Right kidney (tissue), 9 donors: ENCODE measurements around the gene PRCC.

ENCODE experiments used
- DNase-seq: peaks from one replicate; pipeline ENCODE4 v3.0.0-alpha.2; 2016
- long read RNA-seq, 8 donors: transcript quantifications; one replicate each; lab custom pipeline, GENCODE V29; 2026

PRCC gene, protein sequence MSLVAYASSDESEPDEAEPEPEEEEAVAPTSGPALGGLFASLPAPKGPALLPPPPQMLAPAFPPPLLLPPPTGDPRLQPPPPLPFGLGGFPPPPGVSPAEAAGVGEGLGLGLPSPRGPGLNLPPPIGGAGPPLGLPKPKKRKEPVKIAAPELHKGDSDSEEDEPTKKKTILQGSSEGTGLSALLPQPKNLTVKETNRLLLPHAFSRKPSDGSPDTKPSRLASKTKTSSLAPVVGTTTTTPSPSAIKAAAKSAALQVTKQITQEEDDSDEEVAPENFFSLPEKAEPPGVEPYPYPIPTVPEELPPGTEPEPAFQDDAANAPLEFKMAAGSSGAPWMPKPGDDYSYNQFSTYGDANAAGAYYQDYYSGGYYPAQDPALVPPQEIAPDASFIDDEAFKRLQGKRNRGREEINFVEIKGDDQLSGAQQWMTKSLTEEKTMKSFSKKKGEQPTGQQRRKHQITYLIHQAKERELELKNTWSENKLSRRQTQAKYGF
- long read RNA-seq, donor 1, transcript PRCC-201 (7 exons, 2,105 nt): major isoform, 25 of 32 reads
- long read RNA-seq, donor 1, partial matches to known transcripts: 5 of 32 reads
- long read RNA-seq, donor 1, other reads (novel, unspliced or antisense): 0 of 32 reads
- long read RNA-seq, donor 2, transcript PRCC-201 (7 exons, 2,105 nt): major isoform, 12 of 13 reads
- long read RNA-seq, donor 2, partial matches to known transcripts: 0 of 13 reads
- long read RNA-seq, donor 2, other reads (novel, unspliced or antisense): 0 of 13 reads
- long read RNA-seq, donor 3, transcript PRCC-201 (7 exons, 2,105 nt): major isoform, 11 of 11 reads
- long read RNA-seq, donor 3, partial matches to known transcripts: 0 of 11 reads
- long read RNA-seq, donor 3, other reads (novel, unspliced or antisense): 0 of 11 reads
- long read RNA-seq, donor 4, transcript PRCC-201 (7 exons, 2,105 nt): major isoform, 16 of 16 reads
- long read RNA-seq, donor 4, partial matches to known transcripts: 0 of 16 reads
- long read RNA-seq, donor 4, other reads (novel, unspliced or antisense): 0 of 16 reads
- long read RNA-seq, donor 5, transcript PRCC-201 (7 exons, 2,105 nt): major isoform, 28 of 29 reads
- long read RNA-seq, donor 5, partial matches to known transcripts: 0 of 29 reads
- long read RNA-seq, donor 5, other reads (novel, unspliced or antisense): 0 of 29 reads
- long read RNA-seq, donor 6, transcript PRCC-201 (7 exons, 2,105 nt): major isoform, 16 of 48 reads
- long read RNA-seq, donor 6, partial matches to known transcripts: 31 of 48 reads
- long read RNA-seq, donor 6, other reads (novel, unspliced or antisense): 0 of 48 reads
- long read RNA-seq, donor 7, transcript PRCC-201 (7 exons, 2,105 nt): major isoform, 29 of 88 reads
- long read RNA-seq, donor 7, partial matches to known transcripts: 56 of 88 reads
- long read RNA-seq, donor 7, other reads (novel, unspliced or antisense): 0 of 88 reads
- long read RNA-seq, donor 8, transcript PRCC-201 (7 exons, 2,105 nt): major isoform, 13 of 34 reads
- long read RNA-seq, donor 8, partial matches to known transcripts: 21 of 34 reads
- long read RNA-seq, donor 8, other reads (novel, unspliced or antisense): 0 of 34 reads

DNA sequence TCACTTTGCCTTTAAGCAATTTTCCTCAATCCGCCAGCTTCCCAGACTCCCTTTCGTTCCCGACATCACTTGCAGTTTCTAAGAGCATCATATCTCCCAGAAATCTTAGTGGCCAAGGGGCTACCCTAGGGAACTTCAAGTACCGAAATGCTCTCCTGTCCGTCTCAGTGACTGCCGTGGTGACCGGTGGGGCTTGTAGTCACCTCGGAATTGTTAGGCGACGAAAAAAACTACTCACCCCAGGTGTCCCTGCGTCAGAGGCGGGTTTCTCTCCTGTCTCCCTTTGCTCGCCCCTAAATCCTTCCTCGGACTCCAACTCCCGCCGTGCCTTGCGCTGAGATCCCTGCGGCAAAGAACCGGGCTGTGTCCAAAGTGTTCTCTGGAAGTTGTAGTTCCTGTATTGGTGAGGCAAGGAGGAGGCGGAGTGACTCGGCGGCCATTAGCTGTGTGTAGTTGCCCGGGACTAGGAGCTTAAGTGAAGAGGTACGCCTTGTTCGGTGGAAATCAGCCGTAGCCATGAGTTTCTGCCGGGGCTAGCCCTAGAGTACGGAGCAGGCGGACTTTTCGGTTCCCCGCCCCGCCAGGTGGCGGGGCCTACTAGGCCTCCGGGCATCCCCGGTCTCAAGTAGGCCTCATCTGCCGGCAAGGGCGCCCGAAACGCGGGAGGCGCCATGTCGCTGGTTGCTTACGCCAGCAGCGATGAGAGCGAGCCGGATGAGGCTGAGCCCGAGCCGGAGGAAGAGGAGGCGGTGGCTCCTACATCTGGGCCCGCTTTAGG lies at the start of gene PRCC:
PRCC (plus strand) TSS at position 435 of the 778 bp plus-strand sequence; CDS start at position 672, 237 bp downstream.
- DNase-seq: peak; percentile 91

DNA sequence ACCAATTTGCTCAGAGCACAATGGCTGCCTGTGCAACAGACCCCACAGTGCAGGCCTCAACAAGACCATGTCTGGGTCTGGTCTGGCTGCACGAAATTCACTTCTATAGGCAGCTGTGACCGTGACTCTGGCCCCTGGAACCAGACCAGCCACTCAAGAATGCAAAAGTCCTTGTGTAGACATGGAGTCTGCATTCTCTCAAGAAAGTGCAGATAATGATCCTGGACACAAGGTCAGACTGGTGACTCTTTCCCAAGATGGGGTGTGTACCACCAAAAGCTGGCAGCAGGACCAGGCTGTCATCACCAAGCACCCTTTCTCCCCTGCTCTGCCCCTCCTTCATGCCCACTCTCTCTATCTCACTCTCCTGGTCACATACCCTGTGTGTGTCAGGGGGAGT lies 46.2 kb upstream of the PRCC start:
- DNase-seq: no peak

DNA sequence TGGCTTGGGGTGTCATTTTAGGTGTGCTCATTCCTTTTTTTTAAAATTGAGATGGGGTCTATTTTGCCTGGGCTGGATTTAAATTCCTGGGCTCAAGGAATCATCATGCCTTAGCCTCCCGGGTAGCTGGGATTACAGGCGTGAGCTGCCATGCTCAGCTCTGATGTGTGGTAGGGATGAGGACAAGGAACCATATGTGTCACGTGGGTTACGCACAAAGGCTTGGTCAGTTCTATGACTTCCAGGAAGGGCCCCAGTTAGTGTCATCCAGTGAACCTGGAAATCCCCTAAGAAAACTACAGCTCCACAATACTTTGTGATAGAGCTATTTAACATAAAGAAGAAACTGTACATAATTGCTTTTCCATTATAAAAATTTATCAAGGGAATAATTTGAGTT lies 45.8 kb upstream of the PRCC start:
- no peak for DNase-seq

DNA sequence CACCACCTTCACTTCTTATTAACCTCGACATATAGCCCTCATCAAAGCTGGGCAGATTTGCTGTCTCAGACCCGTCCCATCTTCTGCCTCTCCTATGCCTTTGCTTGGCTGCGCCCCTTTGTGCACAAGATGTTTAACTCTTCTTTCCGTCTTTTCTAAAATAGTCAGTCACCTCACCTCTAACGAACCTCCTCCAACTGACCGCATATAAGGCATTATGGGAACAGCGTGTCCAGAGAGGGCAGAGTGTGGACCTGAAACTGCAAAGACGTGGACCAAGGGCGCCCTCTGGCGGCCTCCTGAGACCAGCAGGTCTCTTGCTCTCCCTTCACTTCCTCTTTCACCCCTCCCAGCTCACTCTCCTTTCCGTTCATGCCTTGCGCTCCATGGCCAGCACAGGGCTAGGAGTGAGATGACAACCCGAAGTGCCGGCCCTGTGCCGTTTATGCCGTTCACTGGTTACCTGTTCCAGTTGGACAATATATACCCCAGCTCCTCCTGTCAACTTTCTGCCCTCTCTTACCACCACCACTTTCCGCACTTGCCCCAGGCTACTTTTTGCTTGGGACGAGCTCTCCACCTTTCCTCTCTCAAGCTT lies 41.6 kb upstream of the PRCC start:
- DNase-seq: peak; percentile 78

DNA sequence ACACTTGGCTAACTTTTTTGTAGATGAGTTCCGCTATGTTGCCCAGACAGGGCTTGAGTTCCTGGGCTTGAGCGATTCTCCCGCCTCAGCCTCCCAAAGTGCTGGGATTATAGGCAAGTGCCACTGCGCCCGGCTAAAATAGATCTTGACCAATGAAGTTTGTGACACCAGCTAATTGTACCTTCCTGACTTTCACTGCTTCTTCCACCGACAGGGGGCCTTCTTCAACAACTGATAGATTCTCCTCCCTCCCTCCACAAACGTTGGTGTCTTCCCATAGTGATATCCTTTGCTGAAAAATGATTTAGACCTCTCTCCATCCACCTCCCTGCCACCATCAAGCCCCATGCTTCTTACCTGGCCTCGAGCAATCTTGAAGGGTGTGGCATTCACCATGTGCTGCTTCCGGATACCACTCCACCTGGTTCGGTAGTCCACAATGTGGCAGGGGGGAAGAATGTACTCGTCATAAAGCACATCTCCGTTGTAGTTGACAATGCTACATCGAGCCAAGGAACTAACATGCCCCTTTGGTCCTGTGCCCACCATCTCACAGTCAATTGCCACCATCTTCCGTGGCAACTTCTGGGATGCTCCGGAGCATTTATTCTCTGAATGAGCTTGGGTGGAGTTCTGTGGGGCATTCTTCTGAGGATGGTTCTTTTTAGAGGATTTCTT lies 40.6 kb upstream of the PRCC start:
- no peak for DNase-seq

DNA sequence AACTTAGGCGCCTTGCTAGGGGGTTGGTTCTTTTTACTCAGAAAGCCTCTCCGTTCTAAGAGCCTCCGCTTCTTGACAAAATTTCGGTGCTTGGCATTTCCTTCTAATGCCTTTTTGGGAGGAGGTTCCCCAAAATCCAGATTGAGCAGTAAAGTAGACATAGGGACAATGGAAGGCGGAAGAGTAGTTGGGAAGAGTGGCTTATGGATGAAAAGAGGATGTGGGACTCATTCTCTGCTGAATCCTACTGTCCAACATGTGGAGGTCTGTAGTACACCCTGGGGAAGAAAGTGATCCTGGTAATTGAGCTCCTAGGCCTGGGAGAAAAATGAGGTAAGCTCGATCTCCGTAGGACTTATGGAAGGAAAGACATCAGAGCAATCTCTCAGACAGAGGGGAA lies 39.8 kb upstream of the PRCC start:
- DNase-seq: no peak

DNA sequence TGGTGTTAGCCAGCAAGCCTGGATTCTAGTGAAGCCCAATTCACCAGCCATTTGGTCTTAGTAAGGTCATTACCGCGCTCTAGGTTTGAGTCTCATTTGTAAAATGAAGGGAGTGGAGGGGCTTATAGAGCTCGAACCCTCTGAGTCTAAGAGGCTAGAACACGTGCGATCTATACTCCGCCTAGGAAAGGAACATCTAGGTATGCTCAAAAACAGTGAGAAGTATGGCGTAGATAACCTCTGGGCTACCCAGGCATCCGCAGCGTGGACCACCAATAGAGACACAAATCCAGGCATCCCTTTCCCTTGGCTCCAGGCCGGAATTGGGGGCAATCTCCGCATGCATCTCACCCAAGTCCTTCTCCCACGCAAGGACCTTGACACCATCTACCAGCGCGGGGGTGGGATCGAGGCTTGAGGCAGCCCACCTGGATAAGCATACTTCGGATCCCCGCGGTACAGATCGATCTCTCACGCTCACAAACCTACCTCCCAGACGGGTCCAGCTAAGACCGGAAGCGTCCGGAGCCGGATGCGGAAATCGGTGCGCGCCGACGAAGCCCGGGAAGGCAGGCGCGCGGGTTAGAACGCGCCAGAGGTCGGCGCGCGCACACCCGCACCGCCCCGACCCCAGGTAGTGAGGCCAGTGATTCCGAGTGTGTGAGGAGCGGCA lies 39.3 kb upstream of the PRCC start, which contains the start of gene METTL25B:
METTL25B (plus strand) TSS at position 544 of the 673 bp plus-strand sequence. CDS start 636 bp downstream, outside the sequence.
- peak; percentile 77 for DNase-seq

DNA sequence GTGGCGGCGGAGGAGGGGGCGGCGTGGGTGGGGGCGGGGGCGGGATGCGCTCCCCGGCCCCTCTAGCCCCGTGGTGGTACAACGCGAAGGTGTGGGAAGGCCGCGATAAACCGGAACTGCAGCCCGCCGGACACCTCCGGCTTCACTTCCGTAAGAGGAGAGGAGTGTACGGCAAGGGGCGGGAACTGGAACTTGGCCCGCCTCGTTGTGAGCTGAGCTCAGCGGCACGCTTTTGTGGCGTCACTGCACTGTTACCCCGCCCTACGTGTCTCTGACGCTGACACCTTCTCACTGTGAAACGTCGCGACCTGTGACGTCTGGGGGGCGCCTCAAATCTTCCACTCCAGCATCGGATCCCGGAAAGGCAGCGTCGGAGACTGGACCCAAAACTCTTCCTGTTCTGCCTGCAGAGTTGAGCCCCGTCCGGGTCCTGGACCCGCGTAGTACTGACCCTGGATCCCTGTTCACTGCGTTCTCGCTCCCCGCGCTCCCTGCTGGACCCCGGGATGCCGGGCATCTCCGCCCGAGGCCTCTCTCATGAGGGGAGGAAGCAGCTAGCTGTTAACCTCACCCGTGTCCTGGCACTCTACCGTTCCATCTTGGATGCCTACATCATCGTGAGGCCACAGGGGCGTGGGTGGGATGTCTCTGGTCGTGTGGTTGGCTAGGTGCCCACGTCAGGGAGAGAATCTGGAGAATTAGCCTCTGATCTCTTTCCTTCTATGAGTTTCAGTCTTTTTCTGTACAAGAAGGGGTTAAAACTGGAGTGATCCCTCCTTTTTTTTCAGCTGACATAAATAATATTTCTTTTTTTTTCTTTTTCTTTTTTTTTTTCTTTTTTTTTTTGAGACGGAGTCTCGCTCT lies 38.5 kb upstream of the PRCC start, which contains the start of gene ISG20L2:
ISG20L2 (minus strand) TSS at position 168 of the 864 bp plus-strand sequence. CDS start 1,114 bp downstream, outside the sequence.
- DNase-seq: peak; percentile 82

DNA sequence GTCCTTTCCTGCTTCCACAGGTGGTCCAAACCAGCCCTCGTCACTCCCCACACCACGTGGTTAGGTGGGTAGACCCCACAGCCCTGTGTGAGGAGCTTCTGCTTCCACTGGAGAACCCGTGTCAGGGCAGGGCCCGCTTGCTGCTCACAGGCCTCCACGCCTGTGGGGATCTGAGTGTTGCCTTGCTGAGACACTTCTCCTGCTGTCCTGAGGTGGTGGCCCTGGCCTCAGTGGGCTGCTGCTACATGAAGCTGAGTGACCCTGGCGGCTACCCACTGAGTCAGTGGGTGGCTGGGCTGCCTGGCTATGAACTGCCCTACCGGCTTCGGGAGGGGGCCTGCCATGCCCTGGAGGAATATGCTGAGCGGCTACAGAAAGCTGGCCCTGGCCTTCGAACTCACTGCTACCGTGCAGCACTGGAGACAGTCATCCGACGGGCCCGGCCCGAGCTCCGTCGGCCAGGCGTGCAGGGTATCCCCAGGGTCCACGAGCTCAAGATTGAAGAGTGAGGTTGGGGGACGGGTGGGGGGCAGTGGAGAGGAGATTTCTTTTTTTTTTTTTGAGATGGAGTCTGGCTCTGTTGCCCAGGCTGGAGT lies 33.2 kb upstream of the PRCC start:
- no peak for DNase-seq

DNA sequence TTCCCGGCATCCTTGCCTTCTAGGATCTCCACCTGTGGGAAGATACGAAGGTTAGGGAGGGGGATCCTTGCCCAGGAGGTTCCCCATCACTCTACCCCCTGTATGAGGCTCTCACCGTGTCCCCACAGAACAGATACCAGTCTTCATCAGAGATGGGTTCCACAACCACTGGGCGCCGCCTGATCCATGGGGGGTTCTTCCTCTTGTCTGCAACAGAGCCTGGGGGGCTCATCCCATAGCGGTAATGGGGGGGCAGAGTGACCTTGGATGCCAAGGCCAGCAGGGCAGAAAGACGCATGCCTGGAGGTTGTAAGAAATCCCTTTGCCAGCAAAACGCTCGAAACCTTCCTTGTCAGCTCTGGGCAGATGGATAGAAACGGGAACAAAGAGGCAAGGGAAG lies 28.9 kb upstream of the PRCC start:
- DNase-seq: no peak

DNA sequence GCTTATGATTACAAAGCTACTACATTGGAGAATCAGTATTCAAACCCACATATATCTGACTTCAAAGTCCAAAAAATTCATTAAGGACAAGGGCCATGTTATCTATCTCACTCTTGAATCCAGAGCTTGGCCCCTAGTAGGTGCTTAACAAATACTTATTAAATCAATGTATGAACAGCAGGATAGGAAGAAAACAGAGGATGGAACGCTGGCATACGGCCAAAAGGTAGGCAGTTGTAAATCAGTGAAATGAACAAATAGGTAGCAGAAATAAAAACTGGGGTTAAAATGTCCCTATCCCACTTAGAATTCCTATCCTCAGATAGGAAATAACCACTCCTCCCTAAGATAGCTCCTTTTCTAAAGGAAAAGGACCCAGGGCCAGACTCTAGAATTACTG lies 28.4 kb upstream of the PRCC start:
- no peak for DNase-seq

DNA sequence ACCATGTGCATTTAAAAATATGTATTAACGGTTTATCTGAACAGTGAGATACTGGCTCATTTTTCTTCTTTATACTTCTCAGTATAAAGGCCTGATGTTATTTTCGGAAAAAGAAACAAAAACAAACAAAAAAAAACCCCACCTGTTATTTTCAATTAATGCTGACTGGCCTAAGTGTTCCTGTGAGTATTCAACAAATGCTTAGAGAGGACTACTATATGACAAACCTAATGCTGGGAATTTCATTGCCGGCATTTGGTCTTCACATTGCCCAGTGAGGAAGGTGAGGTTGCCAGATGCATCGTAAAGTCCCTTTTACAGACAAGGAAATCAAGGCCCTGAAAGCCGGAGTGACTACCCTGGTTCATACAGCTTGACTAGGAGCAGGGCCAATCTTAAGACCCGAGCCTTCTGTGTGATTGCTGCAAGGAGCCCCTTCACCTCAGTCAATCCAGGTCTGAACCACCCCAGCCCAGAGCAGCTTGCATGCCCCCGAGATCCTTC lies 27.0 kb upstream of the PRCC start:
- no peak for DNase-seq

DNA sequence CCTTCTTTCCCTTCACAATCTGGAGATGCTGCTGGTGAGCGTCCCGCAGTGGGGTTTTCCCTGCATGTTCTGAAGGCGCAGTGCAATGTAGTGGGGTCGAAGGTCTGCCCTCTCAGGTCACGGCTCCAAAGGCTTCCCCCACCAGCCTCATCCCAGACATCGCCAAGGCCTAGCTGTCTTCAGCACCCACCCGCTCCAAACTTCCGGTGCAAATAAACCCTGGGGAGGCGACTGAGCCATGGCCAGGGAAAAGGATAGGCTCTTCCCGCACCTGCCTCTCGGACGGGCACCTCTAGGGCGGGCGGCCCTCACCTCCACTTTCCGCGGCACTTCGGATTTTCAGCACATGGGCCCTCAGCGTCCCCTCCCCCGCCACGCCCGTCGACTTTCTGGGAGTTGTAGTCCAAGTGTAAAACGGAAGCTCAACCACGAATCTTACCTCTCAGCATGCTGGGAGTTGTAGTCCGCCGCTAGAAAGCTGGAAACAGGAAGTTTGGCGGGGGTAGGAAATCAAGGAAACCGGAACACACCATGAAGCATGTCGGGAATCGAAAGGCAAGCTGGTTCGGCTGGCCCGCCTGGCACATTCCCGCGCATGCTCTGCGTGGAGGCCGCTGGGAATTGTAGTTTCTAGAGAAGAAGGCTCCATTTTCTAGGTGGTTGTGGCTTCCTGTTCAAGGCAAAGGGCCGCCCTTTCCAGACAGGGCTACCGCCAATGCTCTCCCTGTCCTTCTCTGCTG lies 26.4 kb upstream of the PRCC start, which contains the start of gene MRPL24:
MRPL24 (minus strand) TSS at position 348 of the 740 bp plus-strand sequence. CDS start 2,384 bp downstream, outside the sequence.
- DNase-seq: peak; percentile 86

DNA sequence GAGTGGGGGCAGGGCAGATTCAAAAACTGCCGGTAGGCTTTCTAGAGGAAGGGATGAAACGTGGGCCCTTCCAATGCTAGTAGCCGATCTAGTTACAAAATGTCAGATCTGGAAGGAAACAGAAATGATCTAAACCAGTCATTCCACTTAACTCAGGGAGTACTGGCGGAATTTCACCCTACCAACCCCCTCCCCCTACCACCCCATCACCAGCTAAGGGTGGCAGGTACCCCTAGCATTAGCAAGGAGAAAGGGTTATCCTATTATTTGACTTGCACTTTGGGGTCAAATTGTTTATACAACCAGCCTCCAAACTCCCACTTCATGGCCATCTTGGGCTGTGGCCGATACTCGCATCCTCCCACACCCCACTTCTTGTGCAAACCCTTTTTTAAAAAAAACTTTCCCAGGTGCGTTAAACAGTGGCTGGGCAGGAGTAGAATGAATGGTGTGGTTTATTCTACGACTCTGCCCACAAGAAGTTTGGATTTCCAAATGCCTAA lies 25.8 kb upstream of the PRCC start:
- no peak for DNase-seq

DNA sequence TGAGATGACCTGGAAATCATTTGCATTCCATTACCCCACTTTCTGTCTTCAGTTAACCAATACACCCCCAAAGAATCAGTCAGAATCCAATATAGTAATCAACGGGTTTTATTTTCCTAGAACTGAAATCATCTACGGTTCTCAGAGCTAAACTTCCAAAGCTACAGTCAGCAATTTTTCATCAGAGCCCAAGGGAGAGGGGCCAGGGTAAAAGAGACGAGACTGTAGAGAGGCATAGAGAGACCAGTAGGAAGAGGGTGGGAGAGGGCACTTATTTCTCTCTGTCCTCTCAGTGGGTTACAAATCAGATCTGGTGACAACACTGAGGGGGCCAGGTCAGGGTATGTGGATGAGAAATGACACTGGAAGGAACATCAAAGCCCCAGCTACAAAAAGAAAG lies 25.3 kb upstream of the PRCC start:
- no peak for DNase-seq

DNA sequence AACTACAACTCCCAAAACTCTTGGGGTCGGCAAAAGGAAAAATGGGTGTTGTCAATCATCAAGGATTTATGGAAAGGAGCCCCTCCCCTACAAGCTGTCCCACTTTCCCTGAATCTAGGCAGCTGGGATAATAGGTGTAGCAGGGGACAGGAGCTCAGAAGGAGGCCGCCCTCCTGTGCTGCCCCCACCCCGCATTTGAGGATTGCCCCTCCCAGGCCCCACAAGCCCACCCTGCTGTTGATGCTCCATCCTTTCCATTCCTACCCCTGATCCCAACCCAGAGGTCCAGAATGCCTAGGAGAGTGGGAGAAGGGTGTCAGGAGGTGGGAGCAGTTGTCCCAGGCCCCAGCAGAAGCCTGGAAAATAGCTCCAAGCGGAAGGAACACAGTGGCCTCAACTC lies 24.5 kb upstream of the PRCC start:
- DNase-seq: no peak
